ENCODE data around the gene FGF14.

- TF ChIP-seq CTCF (conservative IDR thresholded peaks at IDR 0.05; ENCODE audit: low read length) (no peak), EZH2phosphoT487 (IDR thresholded peaks at IDR 0.05; ENCODE audit: borderline replicate concordance, low read depth, low read length) (no peak)
Measured at GRCh38 chr13:102003848-102004570, 397.8 kb downstream of the FGF14 start.
